Measurements from ENCODE around the gene CTSF.

CTSF gene

DNA sequence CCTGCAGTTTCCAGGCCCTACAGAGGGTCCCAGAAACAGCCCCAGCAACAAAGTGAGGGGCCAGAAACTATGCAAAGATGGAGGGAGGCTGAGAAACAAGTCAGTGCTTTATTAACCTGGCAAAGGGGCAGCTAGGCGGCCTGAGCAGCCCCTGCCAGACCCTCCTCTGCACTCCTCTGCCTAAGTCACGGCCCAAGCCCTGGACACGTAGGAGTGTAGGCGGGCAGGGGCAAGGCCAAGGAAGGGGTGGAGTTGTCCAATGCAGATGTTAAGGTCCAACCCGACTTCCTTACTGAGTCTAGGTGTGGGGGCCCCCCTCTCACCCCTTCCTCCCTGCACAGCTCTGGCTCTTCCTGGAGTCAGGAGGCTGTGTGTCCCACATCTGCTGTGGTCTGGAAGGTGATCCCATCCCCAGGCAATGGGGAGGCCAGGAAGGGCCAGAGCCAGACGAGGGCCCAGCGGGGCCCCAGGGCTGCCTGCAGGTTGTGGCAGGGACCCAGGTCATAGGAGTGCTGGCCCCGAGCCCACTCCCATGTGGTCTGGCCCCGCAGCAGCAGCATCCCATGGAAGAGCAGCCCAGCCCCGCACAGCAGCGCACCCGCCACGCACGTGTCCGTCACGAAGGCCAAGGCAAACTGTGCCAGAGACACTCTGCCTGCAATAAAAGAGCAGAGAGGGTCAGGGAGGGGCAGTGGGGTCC, 29.1 kb downstream of the CTSF start:
- DNase-seq (ENCODE audit: low read depth in 2 of 2): no peak

DNA sequence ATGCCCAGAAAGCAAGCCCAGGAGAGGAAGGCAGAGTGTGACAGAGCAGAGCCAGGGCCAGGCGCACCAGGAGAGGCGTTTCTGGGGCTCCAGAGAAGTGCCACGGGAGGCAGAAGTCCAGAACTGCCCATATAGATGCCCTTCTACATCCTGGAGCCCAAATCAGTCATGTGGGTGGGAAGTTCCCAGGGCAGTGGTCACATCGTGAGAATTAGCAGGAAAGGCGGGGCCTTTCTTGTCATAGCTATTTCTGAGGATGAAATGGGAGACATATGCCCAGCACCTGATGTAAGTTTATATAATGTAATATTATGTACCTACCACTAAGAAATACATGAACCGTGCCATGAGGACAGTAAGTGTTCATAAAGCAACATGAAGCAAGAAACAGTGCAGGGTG, 35.6 kb downstream of the CTSF start:
- no peak for DNase-seq (ENCODE audit: low read depth in 2 of 2)

GRCh38 chr11:66531841-66532240, 36.6 kb downstream of the CTSF start:
- DNase-seq (ENCODE audit: low read depth in 2 of 2): no peak

- DNase-seq (ENCODE audit: low read depth in 2 of 2): no peak
These were observed 37.3 kb downstream of the CTSF start for GRCh38 chr11:66530927-66531709.

- no peak for DNase-seq (ENCODE audit: low read depth in 2 of 2)
These were observed 38.8 kb downstream of the CTSF start for GRCh38 chr11:66529655-66530054.

GRCh38 chr11:66529069-66529468, 39.3 kb downstream of the CTSF start:
- no peak for DNase-seq (ENCODE audit: low read depth in 2 of 2)

- no peak for DNase-seq (ENCODE audit: low read depth in 2 of 2)
These were observed 43.9 kb downstream of the CTSF start for GRCh38 chr11:66524304-66525040.

DNA sequence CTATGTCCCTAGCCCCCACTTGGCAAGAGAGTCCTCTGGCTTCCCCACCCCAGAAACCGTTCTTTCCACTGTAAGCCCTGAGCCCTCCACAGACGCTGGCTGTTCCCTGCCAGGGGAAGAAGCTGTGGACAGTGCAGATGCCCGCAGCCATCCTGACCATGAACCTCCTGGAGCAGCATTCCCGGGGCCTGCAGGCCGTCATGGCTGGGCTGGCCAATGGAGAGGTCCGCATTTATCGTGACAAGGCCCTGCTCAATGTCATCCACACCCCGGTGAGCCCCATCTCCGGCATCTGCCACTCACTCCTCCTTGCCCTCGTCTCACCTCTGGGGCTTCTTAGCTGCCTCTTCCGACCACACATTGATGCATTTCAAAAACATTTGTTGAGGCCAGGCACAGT, 44.8 kb downstream of the CTSF start:
- no peak for DNase-seq (ENCODE audit: low read depth in 2 of 2)

Data from stimulated activated CD8-positive, alpha-beta memory T cell treated with anti-CD3 and anti-CD28 coated beads, Interleukin-2, amount 100 ng/mL, for 48 hours (primary cell).